Endothelial cell (in vitro differentiated cells): ENCODE data around the gene GGA2. TPM values are rescaled to one million over a fixed set of nuclear protein-coding genes. Genes with fewer than 3 reads are reported as not detected.

Experiments used
- DNase-seq: peaks from one replicate; pipeline ENCODE4 v3.0.0; 2021; ENCODE audit warnings: low spot score
- H3K27ac Mint-ChIP-seq: one replicate; pipeline ENCODE4 v1.8.0; 2021; ENCODE audit warnings: mixed read lengths, inconsistent platforms; ENCODE audit not compliant: unreplicated experiment
- H3K27me3 Mint-ChIP-seq: one replicate; pipeline ENCODE4 v1.8.0; 2021; ENCODE audit warnings: mild to moderate bottlenecking, moderate library complexity, mixed read lengths, inconsistent platforms; ENCODE audit not compliant: unreplicated experiment
- H3K36me3 Mint-ChIP-seq: one replicate; pipeline ENCODE4 v1.8.0; 2021; ENCODE audit warnings: mild to moderate bottlenecking, low read depth, mixed read lengths, inconsistent platforms; ENCODE audit not compliant: unreplicated experiment
- H3K4me1 Mint-ChIP-seq: one replicate; pipeline ENCODE4 v1.8.0; 2021; ENCODE audit warnings: mild to moderate bottlenecking, mixed read lengths, inconsistent platforms; ENCODE audit not compliant: unreplicated experiment
- H3K4me3 Mint-ChIP-seq: one replicate; pipeline ENCODE4 v1.8.0; 2021; ENCODE audit warnings: mild to moderate bottlenecking, mixed read lengths, inconsistent platforms; ENCODE audit not compliant: unreplicated experiment
- H3K9me3 Mint-ChIP-seq: one replicate; pipeline ENCODE4 v1.8.0; 2021; ENCODE audit warnings: mixed read lengths, inconsistent platforms; ENCODE audit not compliant: unreplicated experiment
- CTCF ChIP-seq: fragments of 200-600 bp; sonication (generic); IDR thresholded peaks from one replicate; pipeline ENCODE4 v1.5.0; 2021; ENCODE audit warnings: antibody characterized with exemption; ENCODE audit not compliant: unreplicated experiment
- long read RNA-seq: library from polyadenylated mRNA; unstranded; transcript quantifications from one replicate; pipeline ENCODE4 v2.0.0, GENCODE V29; 2020; ENCODE audit not compliant: unreplicated experiment
- total RNA-seq: library from RNA; stranded (reverse); fragmentation: NEBNext Ultra II Directional; extraction: Animal tissue kit (Norgen Biotek cat#: 25700); gene quantifications from one replicate; pipeline ENCODE4 v1.2.1, GENCODE V29; 2021; ENCODE audit not compliant: unreplicated experiment

The GGA2 gene
- total RNA-seq: 65.1 TPM
- long read RNA-seq, full-length matches to known transcripts: 15 of 22 reads
- long read RNA-seq, partial matches to known transcripts: 1 of 22 reads
- long read RNA-seq, other reads (novel, unspliced or antisense): 6 of 22 reads

- peak within 1 kb of the TSS; percentile 90 for H3K4me3 Mint-ChIP-seq
- peaks cover 16% of the 10 kb centered on the region for H3K4me1 Mint-ChIP-seq
- H3K9me3 Mint-ChIP-seq: no peaks in the 10 kb centered on the region
- TF ChIP-seq CTCF: no peak
- H3K27me3 Mint-ChIP-seq: peaks cover 8% of the 10 kb centered on the region
- peak within 1 kb of the TSS; percentile 52 for H3K27ac Mint-ChIP-seq
- H3K36me3 Mint-ChIP-seq: peaks cover 16% of the 10 kb centered on the region
- peak; percentile 76 for DNase-seq
Measured at GRCh38 chr16:23510164-23510914, at the start of gene GGA2. Gene GGA2, minus strand, starts transcription at chr16:23510494. Its CDS starts 83 bp downstream, at chr16:23510411.

- Mint-ChIP-seq H3K9me3 (no peaks in the 10 kb centered on the region), H3K4me1 (peaks cover 17% of the 10 kb centered on the region), H3K27ac (peak overlapping the region; percentile 85), H3K36me3 (peaks cover 17% of the 10 kb centered on the region), H3K27me3 (no peaks in the 10 kb centered on the region), H3K4me3 (peak overlapping the region; percentile 89)
- no peak for TF ChIP-seq CTCF
- DNase-seq: peak; percentile 52
Measured at GRCh38 chr16:23557779-23558702, 47.7 kb upstream of the GGA2 start.

- no peaks in the 10 kb centered on the region for H3K9me3 Mint-ChIP-seq
- peak within 1 kb of the TSS; percentile 85 for H3K27ac Mint-ChIP-seq
- H3K4me3 Mint-ChIP-seq: peak within 1 kb of the TSS; percentile 94
- peaks cover 12% of the 10 kb centered on the region for H3K36me3 Mint-ChIP-seq
- peaks cover 17% of the 10 kb centered on the region for H3K4me1 Mint-ChIP-seq
- H3K27me3 Mint-ChIP-seq: no peaks in the 10 kb centered on the region
- DNase-seq: peak; percentile 100
- peak; percentile 96 for TF ChIP-seq CTCF
Measured at GRCh38 chr16:23556881-23557778, 46.8 kb upstream of the GGA2 start, which contains the start of the genes EARS2 and UBFD1. Gene EARS2, minus strand, starts transcription at chr16:23557350. Its CDS starts 7 bp downstream, at chr16:23557343. Gene UBFD1, plus strand, starts transcription at chr16:23557727. Its CDS starts 16 bp downstream, at chr16:23557743.

- Mint-ChIP-seq H3K9me3 (no peaks in the 10 kb centered on the region), H3K36me3 (peaks cover 5% of the 10 kb centered on the region), H3K27me3 (peaks cover 2% of the 10 kb centered on the region), H3K27ac (no peak overlapping the region), H3K4me1 (peaks cover 18% of the 10 kb centered on the region), H3K4me3 (no peak overlapping the region)
- no peak for TF ChIP-seq CTCF
- DNase-seq: no peak
Measured at GRCh38 chr16:23554536-23554935, 44.2 kb upstream of the GGA2 start.
